NCI-H2196 (cell line): ENCODE results near the gene MTHFSD.

Experiments used
- DNase-seq: peaks from one replicate; lab custom pipeline; 2025; ENCODE audit not compliant: unreplicated experiment; lab: John Stamatoyannopoulos, UW

Gene MTHFSD

DNA sequence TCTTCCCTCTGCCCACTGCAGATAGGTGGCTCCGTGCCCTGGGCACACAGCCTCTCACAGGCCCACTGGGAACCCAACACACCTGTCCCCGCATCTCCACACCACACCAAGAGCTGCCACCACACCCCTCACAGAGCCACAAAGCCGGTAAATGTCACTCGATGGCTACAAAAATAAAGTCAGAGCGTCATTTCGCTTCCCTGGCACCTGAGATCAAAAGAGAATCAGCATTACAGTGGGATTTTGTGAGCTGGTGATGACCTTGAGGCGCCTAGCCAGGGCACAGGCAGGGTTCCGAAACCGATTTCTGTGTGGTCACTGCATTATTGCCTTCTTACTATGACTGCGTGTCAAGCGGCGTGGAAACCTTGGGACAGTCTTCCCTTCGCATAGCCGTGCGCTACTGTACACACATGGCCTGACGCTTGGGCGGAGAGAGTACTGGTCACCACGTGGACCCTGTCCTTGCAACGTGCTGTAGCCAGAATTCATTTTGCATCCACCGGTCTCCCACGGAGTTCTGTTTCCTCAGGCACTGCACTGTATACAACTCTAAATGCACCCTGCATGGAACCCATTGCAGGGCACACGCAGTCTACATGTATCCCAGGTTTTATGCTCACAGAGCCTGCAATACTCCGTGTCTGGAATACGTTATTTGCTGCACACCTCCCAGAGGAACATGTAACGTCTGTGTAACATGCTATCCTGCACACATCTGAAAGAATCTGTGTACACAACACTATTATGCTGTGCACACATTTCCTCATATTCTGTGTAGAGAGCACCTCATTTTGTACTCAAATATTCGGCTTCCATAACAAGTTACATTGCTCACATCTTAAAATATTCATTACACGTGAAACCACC, 50.5 kb downstream of the MTHFSD start:
- no peak for DNase-seq

DNA sequence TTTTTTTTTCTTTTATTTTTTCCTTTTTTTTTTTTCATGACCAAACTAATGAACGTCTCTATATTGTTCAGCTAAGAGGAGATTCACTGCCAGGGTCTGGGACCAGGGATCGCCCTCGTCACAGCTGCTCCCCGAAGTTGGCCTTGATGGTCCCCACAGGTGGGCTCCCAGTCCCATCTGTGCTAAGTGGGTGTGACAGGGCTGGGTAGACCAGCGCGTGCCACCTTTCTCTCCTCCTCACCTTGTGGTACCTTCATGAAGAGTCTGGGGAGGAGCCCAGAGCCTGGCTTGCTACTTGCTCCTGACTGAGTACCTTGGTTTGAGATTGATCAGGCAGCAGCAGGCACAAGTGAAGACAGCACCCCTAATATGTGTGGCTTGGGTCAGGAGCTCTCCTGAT, 51.2 kb downstream of the MTHFSD start:
- DNase-seq, result no peak

DNA sequence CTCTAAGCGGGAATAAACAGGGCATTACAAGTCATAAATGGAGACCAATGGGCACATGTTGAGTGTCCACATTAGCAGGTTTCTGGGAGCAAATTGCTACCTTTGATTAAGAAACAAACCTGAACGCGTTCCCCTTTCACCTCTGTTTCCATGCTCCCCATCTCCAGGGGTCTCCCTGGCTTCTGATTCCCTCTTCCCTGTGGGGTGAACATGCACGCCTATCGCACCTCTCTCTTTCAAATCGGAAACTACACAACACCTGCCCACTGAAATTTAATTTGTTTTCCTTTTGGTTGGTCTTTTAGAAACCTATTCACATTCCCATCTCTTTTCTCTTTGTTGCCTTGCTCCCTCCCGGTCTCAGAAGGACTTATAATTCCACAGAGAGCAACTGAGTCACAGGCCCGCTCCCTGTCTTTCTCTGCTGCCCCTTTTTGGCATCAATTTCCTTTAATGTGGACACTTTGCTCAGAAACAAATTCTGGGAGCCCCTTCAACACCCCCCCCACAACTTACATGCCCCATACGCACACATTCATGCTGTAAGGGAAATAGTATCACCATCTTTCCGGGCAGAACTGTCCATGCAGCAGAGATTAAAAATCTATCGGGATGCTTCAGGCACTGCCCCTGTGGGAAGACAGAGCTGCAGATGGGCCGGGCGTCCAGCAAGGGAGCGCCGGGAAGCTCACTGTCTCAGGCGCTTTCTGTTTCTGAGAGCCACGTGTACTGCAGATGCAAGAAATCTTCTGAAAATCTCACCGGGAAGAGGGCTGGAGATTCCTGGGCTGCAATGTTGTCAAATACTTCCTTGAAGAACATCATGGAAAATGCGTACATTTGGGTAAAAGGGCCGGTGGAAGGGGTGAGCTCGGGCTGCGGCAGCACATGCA, 51.9 kb downstream of the MTHFSD start:
- no peak for DNase-seq

DNA sequence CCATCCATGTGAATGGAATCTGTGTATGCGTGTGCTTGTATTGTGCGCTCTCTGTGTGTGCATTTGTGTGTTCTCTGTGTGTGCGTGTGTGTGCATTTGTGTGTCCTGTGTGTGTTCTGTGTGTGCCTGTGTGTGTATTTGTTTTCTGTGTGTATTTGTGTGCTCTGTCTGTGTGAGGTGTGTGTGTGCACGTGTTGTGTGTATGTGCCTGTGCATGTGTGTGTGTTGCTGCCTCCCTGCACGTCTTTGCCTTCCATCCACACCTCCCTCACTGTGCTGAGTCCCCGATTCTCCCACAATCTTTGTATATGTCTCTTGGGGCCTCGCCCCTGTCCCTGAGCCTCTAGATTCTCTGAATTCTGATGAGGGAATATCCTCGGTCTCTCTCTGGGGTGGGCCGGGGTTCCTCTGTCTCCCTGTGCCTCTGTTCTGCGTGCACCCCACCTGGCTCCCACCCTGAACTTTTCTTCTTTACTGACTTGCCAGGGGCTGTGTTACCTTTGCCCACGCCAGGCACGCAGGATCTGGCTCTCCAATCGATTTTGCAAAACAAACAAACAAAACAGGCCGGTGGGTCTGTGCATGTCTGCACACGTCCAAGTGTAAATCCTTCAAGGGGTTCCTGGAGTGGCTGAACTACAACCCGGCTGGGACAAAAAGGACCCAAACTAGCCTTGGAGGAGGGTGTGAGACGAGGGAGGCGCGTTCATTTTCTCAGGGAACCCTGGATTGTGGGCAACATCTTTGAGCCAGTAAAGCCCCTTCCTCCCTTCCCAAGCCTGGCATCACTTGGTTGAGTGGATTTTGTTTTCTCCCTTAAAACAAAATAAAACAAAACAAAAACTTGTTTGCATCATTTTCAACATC, 52.8 kb downstream of the MTHFSD start:
- no peak for DNase-seq

DNA sequence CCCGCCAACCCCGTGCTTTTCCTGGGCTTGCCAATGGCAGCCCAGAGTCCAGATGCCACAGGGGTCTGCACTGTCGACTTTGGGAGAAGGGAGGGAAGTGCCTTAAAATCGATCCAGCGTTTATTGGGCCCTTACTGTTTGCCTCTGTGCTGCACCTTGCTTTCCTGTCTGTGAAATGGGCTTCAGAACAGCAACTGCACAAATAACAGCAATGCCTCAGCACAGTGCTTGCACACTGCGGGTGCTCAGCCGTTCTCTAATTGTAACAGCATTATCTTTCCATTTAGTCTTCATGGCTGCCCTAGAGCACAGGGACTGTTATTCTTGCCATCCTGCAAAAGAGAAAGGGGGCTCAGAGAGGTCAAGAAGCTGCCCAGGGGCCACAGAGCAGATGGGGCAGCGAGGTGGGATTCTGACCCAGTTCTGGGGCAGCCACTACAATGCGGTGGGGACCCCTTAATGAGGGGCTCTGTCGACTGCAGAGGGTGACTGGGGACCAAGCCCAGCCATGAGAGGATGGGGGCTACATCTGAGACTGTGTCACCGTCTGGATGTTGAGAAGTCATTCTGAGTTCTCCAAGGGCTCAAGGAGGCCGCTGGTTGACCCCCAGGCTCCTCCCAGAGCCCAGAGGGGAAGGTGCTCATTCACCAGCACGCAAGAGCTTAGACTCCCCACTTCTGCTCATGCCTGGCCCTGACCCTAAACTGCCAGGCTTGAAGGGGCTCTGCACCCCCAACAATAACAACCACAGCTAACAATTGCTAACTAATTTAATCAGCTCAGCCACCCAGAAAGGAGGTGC, 54.1 kb downstream of the MTHFSD start:
- DNase-seq, result no peak

DNA sequence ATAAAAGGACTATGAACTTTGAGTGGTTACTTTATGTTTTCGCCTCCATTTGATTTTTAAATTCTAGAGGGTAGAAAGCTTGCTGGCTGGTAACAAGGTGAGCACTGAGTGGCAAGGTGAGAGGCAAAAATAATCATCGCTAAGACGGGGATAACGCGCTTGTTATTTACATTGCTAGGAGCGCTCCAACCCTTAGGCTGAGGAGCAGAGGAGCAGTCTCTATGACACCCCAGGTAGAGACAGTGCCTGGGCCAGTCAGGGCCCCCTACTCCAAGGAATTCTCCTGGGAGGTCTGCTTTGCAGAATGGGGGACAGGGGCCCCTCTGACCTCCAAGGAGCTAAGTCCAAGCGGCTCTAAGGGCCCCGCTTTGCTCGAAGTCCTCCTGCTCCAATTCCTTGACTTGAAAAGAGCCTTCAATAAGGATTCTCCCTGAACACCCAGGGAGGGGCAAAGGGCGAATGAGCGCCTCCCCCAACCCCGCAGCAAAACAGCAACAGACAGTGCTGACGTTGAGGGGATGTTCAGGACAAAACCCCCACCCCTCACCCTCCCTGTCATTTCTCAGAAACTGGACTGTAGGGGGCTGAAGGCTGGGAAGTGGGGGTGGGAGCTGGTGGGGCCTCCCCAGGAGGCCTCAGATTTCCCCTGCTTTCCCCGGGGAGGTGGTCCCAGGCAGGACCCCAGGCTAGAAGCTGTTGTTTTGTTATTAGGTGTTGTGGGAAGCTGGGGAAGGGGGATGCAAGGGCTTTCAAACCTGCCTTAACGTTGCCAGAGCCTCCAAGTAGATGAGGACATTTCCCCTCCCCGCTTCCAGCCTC, 54.9 kb downstream of the MTHFSD start:
- DNase-seq, result no peak

DNA sequence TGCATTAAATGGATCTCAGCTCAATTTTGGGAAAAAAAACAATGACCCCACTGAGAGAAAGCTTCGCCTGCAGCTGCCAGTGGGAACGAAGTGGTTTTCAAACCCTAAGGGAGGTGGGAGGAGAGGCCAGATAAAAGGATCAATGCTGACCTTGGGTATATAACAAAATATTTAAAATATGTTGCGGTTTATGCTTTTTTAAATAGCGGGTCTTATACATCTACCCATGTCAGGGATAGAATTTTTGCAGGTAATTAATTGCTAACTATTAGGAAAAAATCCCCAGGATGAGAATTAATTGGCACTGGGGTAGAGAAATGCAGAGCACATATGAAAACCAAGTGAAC, 55.6 kb downstream of the MTHFSD start:
- no peak for DNase-seq

DNA sequence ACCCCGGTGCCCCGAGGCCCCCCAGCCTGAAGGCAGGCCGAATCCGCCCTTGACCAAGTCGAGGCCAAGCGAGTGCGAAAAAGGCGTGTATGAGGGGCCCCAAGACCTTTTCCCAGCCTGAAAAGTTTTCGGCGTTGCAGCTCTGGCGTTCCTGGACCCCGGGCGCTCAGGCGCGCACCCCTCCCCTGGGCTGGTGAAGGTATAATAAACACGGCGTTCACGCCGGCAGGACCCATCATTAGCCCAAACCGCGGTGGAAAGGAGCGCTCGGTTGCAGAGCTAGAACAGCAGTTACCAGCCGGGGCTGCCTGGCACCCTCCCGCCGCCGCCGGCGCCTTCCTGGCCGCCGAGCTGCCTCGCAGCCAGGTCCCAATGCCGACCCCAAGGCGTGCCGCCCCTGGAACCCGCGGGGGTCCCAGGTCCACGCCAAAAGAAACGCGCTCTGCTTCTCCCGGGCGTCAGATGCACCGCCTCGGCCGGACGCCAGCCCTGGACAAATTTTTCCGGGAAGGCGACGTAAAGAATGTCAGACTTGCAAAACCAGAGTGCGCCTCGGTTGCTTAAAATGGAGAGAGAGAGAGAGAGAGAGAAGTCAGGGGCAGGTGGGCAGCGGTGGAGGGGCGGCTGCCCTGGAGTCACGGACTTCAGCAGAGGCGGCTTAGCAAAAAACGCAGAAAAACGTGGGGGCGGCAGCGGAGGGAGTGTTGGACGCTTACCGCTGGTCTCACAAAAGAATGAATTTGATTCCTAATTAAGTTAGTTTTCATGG, 56.2 kb downstream of the MTHFSD start:
- no peak for DNase-seq

DNA sequence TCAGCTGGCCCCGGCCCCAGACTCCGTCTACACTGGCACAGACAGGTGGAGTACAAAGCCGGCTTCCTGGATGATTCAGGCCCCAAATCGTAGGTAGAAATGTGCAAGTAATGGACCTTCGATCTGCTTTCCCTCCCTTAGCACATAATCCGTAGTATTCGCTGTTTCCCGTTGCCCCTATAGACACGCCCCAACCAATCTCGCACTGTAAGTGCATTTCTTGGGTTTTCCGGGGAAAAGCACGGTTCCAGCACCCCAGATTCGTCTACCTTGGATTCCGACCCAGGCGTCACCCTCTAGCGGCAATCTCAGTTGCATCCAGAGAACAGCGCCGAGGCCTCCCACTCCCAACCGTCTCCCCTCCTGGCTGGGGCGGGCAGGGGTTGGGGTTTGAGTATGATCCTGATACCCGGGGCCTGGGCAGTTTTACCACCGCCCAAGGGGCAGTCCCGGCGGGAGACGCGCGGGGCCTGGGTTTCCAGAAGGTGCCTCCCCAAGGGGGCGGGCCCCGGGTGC, 56.8 kb downstream of the MTHFSD start:
- DNase-seq, result no peak

DNA sequence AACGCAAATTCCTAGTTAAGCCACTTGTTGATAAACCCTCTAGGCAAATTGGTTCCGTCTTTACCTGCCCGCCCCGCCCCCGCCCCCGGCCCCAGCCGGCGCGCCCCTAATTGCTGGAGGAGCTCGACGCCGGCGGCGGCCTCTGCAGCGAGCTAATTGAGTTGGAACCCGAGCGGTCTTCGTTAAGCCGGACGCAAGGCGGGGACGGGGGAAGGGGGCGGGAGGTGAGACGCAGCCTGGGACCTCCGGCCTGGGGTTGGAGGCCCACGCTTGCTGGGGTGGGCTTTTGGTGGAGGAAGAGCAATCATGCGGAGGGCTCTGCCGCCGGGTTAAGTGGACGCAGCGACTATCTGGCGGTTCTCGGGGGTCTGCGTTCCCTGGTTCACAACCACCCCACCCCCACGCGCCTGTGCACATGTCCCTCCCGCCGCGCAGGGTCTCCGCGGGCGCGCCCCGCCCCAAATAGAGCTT, 57.4 kb downstream of the MTHFSD start:
- DNase-seq, result no peak

DNA sequence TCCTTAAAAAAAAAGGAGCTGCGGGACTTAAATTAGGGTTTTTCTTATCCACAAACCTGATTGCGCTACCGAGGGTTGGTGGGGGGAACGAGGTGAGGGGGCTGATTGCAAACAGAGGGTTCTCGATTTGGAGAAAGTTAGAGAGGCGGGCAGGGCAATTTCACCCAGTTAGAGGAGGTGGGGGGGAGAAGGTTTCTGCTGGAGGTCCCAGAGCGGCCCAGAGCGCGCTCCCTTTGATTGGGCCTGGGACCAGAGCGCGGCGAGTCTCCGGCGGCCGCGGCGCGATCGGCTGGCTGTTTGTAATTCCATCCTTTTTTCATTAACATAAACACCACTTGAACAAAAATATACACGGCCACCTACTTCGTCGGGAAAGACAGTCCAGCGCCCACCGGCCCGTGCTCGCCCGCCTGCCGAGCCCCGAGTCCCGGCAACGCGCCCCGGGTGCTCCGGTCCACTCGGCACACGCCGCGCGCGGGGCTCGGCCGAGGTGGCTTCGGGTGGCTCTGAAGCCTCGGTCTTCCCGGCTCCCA, 58.0 kb downstream of the MTHFSD start:
- DNase-seq, result no peak

DNA sequence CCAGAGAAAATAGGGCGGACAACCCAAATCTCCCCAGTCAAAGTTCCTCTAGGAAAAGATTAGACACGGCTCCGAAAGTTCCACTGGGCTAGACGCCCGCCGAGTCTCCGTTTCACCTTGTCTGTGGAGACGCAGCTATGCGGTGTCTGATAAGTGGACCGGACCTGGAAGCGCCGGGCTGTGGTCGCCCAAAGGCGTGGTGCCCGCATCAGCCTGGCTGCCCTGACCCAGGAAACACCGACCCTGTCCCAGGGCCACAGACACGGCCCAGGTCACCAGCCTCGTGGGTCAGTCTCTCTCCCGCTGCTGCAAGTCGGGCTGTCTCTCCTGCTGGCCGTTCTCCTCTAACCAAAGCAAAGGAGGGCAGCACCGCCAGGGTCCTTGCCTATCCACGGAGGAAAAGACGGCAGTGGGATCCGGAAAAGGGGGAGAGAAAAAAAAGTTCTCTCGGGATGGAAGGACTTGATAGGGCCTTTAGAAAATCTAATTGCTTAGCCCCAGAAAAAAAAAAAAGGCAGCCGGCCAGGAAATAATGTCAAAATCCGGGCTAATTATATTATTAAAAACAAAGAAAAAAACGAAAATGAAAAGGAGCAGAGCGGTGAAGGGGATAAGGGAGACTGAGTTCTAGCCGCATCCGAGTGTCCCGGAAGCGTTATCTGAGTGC, 58.6 kb downstream of the MTHFSD start:
- no peak for DNase-seq

DNA sequence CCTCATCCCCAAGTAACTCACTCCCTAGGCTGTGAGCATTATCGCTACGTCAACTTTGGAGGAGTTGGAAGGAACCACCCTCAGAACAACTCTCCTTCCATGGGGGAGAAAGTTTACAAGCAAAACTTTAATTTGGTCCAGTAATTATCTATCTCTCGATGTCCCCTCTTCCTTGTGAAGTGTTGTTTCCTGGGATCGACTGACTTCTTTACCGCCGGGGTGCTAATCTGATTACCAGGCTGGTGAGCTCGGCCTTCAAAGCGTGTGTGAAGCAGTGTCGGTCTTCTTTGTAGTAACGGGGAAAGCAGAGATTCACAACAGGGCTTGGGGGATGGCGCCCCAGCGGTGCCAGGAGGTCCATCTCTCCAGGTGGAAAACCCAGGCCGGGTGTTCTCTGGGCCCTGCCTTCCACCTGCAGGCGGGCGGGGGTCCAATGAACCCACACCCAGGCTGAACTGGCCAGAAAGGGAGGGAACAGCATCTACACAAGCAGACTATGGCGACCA, 59.2 kb downstream of the MTHFSD start:
- no peak for DNase-seq

DNA sequence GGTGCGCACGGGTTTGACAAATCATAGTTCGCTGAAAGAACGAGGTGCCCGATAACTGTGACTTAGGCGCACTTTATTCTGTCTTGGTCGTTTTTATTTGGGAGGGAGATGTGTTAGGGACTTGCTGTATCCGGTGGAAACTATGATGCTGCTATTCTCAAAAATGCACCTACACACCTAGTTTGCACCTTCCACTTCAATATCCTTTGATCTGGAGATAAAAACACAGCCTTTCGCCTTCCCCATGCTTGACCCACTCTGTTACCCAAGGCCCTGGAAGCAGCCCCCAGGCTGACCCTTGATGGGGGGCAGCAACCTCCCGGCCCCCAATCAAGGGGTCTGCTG, 59.7 kb downstream of the MTHFSD start:
- no peak for DNase-seq

DNA sequence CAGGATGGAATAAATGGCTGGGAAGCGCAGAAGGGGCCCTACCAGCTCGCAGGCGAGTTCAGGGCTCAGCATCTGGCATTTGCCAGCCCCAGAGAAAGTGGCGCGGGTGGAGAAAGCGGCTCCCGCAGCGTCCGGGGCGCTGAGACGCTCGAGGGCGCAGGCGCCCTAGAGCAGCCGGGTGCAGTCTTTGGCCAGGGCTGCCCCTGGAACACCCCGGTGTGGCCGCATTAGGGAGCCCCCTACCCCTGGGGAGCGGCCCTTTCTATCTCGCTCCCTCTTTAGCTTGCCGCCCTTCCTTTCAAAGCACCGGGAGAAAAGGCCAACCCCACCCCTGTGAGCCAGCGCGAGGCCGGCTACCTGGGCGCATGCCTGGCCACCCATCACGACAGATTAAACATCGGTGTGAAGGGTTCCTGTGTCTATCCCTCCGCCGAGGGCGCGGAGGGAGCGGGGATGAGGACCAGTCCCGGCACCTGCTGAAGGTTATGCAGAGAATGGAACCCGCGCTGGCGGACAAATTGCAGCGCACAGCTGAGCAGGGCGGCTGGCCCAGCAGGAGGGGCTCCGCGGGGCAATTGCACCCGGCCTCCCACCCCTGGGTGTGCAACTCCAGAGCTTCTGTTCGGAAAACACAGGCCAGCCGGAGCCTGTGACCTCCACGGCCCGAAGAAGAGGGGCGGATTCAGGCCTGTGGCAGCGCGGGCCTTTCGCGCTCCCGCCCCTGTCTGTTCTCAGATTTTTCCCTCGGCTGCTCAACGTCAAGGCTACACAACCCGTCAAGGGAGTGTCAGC, 60.3 kb downstream of the MTHFSD start:
- DNase-seq, result no peak

DNA sequence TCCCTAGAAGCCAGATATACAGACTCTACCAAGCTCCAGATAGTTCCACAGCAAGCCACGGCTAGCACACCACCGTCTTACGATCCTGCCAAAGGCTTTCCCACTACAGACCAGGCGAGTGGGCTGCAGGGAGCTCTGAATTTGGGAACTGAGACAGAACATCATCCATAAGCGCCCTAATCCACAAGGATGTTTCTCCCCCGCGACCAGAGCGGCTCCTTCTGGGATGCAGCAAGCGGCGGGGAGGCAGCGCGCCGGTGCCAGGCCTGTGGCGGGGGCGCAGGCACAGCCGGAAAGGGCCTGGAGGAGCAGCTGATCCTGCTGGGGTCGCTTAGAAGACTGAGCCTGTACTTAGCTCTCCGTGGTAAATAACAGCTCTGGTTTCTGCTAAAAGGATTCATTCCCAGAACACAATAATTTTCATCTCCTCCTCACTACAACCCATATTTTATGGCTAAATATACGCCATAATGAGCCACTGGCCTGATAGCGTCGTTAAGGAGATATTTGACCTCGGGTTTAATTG, 60.9 kb downstream of the MTHFSD start:
- no peak for DNase-seq
